Duodenal mucosa (tissue), 2 donors: ENCODE measurements around the gene ACADSB.

Source experiments
- H3K27ac ChIP-seq: one replicate; pipeline ENCODE4 v1.7.0; 2013; ENCODE audit warnings: low read depth, low read length
- H3K27me3 ChIP-seq, 2 donors: one replicate each; pipeline ENCODE4 v1.7.0; 2013; ENCODE audit warnings: low read length in 2 of 2, control low read depth in 1 of 2; ENCODE audit not compliant: insufficient read depth in 2 of 2, control insufficient read depth in 1 of 2
- H3K36me3 ChIP-seq, 2 donors: one replicate each; pipeline ENCODE4 v1.7.0; 2013; ENCODE audit warnings: low read length in 2 of 2, control low read depth in 1 of 2; ENCODE audit not compliant: insufficient read depth in 2 of 2, control insufficient read depth in 1 of 2
- H3K4me1 ChIP-seq, 2 donors: one replicate each; pipeline ENCODE4 v1.7.0; 2013; ENCODE audit warnings: low read length in 2 of 2, control low read depth in 1 of 2; ENCODE audit not compliant: insufficient read depth in 2 of 2, control insufficient read depth in 1 of 2
- H3K4me3 ChIP-seq, 2 donors: one replicate each; pipeline ENCODE4 v1.7.0; 2013; ENCODE audit warnings: low read length in 2 of 2, low read depth in 1 of 2
- H3K9ac ChIP-seq, 2 donors: one replicate each; pipeline ENCODE4 v1.7.0; 2013; ENCODE audit warnings: low read length in 2 of 2, low read depth in 1 of 2
- H3K9me3 ChIP-seq, 2 donors: one replicate each; pipeline ENCODE4 v1.7.0; 2013; ENCODE audit warnings: low read length in 2 of 2, control low read depth in 1 of 2; ENCODE audit not compliant: control insufficient read depth in 1 of 2

The ACADSB gene

GRCh38 chr10:122984708-122985107 is 24.1 kb upstream of the ACADSB start:
- Histone ChIP-seq H3K36me3 (peaks cover 0 to 3% of the 10 kb centered on the region in 2 donors), H3K4me3 (no peak overlapping the region), H3K9me3 (no peaks in the 10 kb centered on the region), H3K9ac (no peak overlapping the region), H3K27ac (no peak overlapping the region), H3K4me1 (peaks cover 7 to 8% of the 10 kb centered on the region in 2 donors), H3K27me3 (no peaks in the 10 kb centered on the region)

- Histone ChIP-seq H3K9me3 (no peaks in the 10 kb centered on the region), H3K36me3 (peaks cover 0 to 3% of the 10 kb centered on the region in 2 donors), H3K4me1 (no peaks in the 10 kb centered on the region), H3K27ac (no peak overlapping the region), H3K4me3 (no peak overlapping the region), H3K27me3 (no peaks in the 10 kb centered on the region), H3K9ac (no peak overlapping the region)
Measured at GRCh38 chr10:122986335-122986734, 22.5 kb upstream of the ACADSB start.

- Histone ChIP-seq H3K4me1 (no peaks in the 10 kb centered on the region), H3K9ac (no peak overlapping the region), H3K27ac (no peak overlapping the region), H3K9me3 (no peaks in the 10 kb centered on the region), H3K27me3 (no peaks in the 10 kb centered on the region), H3K4me3 (no peak overlapping the region), H3K36me3 (peaks cover 0 to 3% of the 10 kb centered on the region in 2 donors)
Measured at GRCh38 chr10:122988501-122988900, 20.3 kb upstream of the ACADSB start.

GRCh38 chr10:122990278-122990677 is 18.5 kb upstream of the ACADSB start:
- Histone ChIP-seq H3K27me3 (no peaks in the 10 kb centered on the region), H3K4me3 (no peak overlapping the region), H3K4me1 (no peaks in the 10 kb centered on the region), H3K9me3 (no peaks in the 10 kb centered on the region), H3K27ac (no peak overlapping the region), H3K36me3 (peaks cover 16 to 18% of the 10 kb centered on the region in 2 donors), H3K9ac (no peak overlapping the region)

- no peak overlapping the region for H3K9ac ChIP-seq
- peaks cover 0 to under 1% of the 10 kb centered on the region in 2 donors for H3K4me1 ChIP-seq
- H3K27ac ChIP-seq, result no peak overlapping the region
- no peak overlapping the region for H3K4me3 ChIP-seq
- no peaks in the 10 kb centered on the region for H3K9me3 ChIP-seq
- H3K27me3 ChIP-seq, result no peaks in the 10 kb centered on the region
- H3K36me3 ChIP-seq, result peaks cover 22 to 24% of the 10 kb centered on the region in 2 donors
Measured at GRCh38 chr10:122992031-122992585, 16.7 kb upstream of the ACADSB start.

GRCh38 chr10:122993797-122994336 is 14.9 kb upstream of the ACADSB start:
- no peak overlapping the region for H3K4me3 ChIP-seq
- no peaks in the 10 kb centered on the region for H3K9me3 ChIP-seq
- peaks cover 0 to 4% of the 10 kb centered on the region in 2 donors for H3K4me1 ChIP-seq
- H3K36me3 ChIP-seq, result peaks cover 25 to 28% of the 10 kb centered on the region in 2 donors
- no peak overlapping the region for H3K9ac ChIP-seq
- H3K27me3 ChIP-seq, result no peaks in the 10 kb centered on the region
- no peak overlapping the region for H3K27ac ChIP-seq

GRCh38 chr10:122995936-122996335 is 12.9 kb upstream of the ACADSB start:
- Histone ChIP-seq H3K27me3 (no peaks in the 10 kb centered on the region), H3K36me3 (peaks cover 25 to 28% of the 10 kb centered on the region in 2 donors), H3K4me1 (peaks cover 3 to 10% of the 10 kb centered on the region in 2 donors), H3K27ac (no peak overlapping the region), H3K4me3 (no peak overlapping the region), H3K9me3 (no peaks in the 10 kb centered on the region), H3K9ac (no peak overlapping the region)

- Histone ChIP-seq H3K27me3 (no peaks in the 10 kb centered on the region), H3K36me3 (peaks cover 25 to 28% of the 10 kb centered on the region in 2 donors), H3K27ac (no peak overlapping the region), H3K4me1 (peaks cover 3 to 10% of the 10 kb centered on the region in 2 donors), H3K9ac (no peak overlapping the region), H3K9me3 (no peaks in the 10 kb centered on the region), H3K4me3 (no peak overlapping the region)
Measured at GRCh38 chr10:122997864-122998263, 10.9 kb upstream of the ACADSB start.

GRCh38 chr10:122998360-122998917 is 10.4 kb upstream of the ACADSB start:
- Histone ChIP-seq H3K27me3 (no peaks in the 10 kb centered on the region), H3K36me3 (peaks cover 25 to 28% of the 10 kb centered on the region in 2 donors), H3K9ac (no peak overlapping the region), H3K4me3 (no peak overlapping the region), H3K9me3 (no peaks in the 10 kb centered on the region), H3K27ac (no peak overlapping the region), H3K4me1 (peaks cover 3 to 10% of the 10 kb centered on the region in 2 donors)

- H3K27me3 ChIP-seq, result no peaks in the 10 kb centered on the region
- no peak overlapping the region for H3K9ac ChIP-seq
- no peak overlapping the region for H3K4me3 ChIP-seq
- peaks cover 22 to 24% of the 10 kb centered on the region in 2 donors for H3K36me3 ChIP-seq
- H3K9me3 ChIP-seq, result no peaks in the 10 kb centered on the region
- H3K4me1 ChIP-seq, result peaks cover 3 to 10% of the 10 kb centered on the region in 2 donors
- no peak overlapping the region for H3K27ac ChIP-seq
Measured at GRCh38 chr10:122998934-122999333, 9.9 kb upstream of the ACADSB start.
